ENCODE data around the gene LHPP. TPM values are rescaled to one million over a fixed set of nuclear protein-coding genes. Genes with fewer than 3 reads are reported as not detected.

The LHPP gene
- total and polyA plus RNA-seq, 2 donors (not counting 1 experiment from before 2014, with no cell fraction given) = 10.2 to 15.6 TPM

DNA sequence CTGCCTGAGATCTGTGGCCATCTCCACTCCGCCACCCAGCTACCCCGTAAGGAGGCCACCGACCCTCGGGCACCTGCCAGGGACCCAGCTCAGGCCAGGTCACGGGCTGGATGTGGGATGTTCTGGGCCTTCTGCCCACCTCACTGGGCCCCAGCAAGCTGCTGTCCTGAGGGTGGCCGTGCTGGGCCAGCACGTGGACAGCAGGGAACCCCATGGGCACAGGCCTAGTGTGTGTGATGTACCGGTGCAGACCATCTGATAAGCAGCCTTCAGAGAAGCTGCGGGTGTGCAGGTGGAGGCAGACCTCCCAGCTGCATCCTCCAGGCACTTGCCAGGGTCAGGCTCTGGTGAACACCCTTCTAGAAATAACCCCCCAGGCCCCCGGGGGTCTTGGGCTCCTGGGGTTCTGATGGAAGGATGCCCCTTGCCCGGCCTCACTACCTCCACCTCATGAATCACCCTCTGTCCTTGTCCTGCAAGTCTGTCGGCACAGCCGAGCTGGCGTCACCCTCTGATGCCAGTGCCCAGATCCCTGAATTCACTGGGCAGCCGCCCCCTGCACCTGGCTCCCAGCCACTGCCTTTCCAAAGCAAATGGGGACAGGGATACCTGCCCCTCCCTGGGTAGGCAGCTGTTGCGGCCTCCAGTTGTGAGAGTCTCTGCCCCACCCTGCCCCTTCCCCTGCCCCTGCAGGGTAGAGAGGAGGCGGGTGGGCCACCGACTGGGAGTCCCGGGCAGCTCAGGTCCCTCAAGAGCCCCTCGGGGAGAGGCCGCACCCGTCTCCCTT, 142.8 kb downstream of the LHPP start:
- TF ChIP-seq, protein P1, sequence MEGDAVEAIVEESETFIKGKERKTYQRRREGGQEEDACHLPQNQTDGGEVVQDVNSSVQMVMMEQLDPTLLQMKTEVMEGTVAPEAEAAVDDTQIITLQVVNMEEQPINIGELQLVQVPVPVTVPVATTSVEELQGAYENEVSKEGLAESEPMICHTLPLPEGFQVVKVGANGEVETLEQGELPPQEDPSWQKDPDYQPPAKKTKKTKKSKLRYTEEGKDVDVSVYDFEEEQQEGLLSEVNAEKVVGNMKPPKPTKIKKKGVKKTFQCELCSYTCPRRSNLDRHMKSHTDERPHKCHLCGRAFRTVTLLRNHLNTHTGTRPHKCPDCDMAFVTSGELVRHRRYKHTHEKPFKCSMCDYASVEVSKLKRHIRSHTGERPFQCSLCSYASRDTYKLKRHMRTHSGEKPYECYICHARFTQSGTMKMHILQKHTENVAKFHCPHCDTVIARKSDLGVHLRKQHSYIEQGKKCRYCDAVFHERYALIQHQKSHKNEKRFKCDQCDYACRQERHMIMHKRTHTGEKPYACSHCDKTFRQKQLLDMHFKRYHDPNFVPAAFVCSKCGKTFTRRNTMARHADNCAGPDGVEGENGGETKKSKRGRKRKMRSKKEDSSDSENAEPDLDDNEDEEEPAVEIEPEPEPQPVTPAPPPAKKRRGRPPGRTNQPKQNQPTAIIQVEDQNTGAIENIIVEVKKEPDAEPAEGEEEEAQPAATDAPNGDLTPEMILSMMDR (conservative IDR thresholded peaks at IDR 0.05 in 1 of 2, IDR thresholded peaks at IDR 0.05 in 1 of 2; ENCODE audit: low read depth in 1 of 2, low read length in 2 of 2) = no peak
- TF ChIP-seq EZH2 (IDR thresholded peaks at IDR 0.05; ENCODE audit: low read length, missing control alignments) = no peak
- Histone ChIP-seq H3K9me3 (ENCODE audit: control insufficient read depth, insufficient read depth, low read depth, low read length) (no peaks in the 10 kb centered on the region), H3K79me2 (ENCODE audit: control insufficient read depth, insufficient read depth, low read length) (no peaks in the 10 kb centered on the region), H3K4me1 (ENCODE audit: control insufficient read depth, extremely low read depth, insufficient read depth, low read length) (no peaks in the 10 kb centered on the region), H3K27ac (ENCODE audit: insufficient read depth, low read length) (no peak overlapping the region), H2AFZ (ENCODE audit: low read length) (no peak overlapping the region), H3K36me3 (ENCODE audit: control insufficient read depth, insufficient read depth, low read length) (no peaks in the 10 kb centered on the region), H3K27me3 (ENCODE audit: control insufficient read depth, insufficient read depth, low read length) (no peaks in the 10 kb centered on the region), H3K9ac (ENCODE audit: insufficient read depth, low read length) (no peak overlapping the region), H3K4me2 (ENCODE audit: extremely low read depth, insufficient read depth, low read length) (no peak overlapping the region), H3K4me3 (replicated peaks in 1 of 4; ENCODE audit: control extremely low read depth in 1 of 4, insufficient read depth in 1 of 4, low read depth in 3 of 4, low read length in 4 of 4) (no peak overlapping the region), H4K20me1 (ENCODE audit: control insufficient read depth, extremely low read depth, insufficient read depth, low read length) (no peaks in the 10 kb centered on the region)
- DNase-seq (ENCODE audit: low read depth in 2 of 2) = no peak

DNA sequence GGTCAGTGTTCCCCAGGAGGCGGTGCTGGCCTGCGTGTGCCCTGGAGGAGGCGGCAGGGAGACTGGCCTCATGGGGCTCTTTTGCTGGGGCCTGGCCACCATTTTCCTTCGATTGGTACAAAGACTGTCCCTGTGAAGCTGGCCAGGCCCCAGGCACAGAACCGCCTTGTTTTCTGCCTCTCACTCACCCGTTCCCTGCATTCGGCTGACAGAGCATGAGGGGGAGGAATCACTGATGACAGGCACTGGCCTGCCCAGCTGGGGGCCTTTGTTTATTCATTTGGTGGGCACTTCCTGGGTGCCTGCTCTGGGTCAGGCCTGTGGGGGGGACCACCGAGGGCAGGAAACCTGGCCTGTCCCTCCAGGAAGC, 143.4 kb downstream of the LHPP start:
- no peak overlapping the region for H3K4me3 ChIP-seq (replicated peaks in 1 of 4; ENCODE audit: control extremely low read depth in 1 of 4, insufficient read depth in 1 of 4, low read depth in 3 of 4, low read length in 4 of 4)
- no peak overlapping the region for H2AFZ ChIP-seq (ENCODE audit: low read length)
- H3K9ac ChIP-seq (ENCODE audit: insufficient read depth, low read length) = no peak overlapping the region
- no peak for DNase-seq (ENCODE audit: low read depth in 2 of 2)
- H3K9me3 ChIP-seq (ENCODE audit: control insufficient read depth, insufficient read depth, low read depth, low read length) = no peaks in the 10 kb centered on the region
- no peak for TF ChIP-seq EZH2 (IDR thresholded peaks at IDR 0.05; ENCODE audit: low read length, missing control alignments)
- TF ChIP-seq, protein P1 (conservative IDR thresholded peaks at IDR 0.05 in 1 of 2, IDR thresholded peaks at IDR 0.05 in 1 of 2; ENCODE audit: low read depth in 1 of 2, low read length in 2 of 2) = no peak
- no peak overlapping the region for H3K27ac ChIP-seq (ENCODE audit: insufficient read depth, low read length)
- H3K27me3 ChIP-seq (ENCODE audit: control insufficient read depth, insufficient read depth, low read length) = no peaks in the 10 kb centered on the region
- H3K36me3 ChIP-seq (ENCODE audit: control insufficient read depth, insufficient read depth, low read length) = no peaks in the 10 kb centered on the region
- no peaks in the 10 kb centered on the region for H3K79me2 ChIP-seq (ENCODE audit: control insufficient read depth, insufficient read depth, low read length)
- H3K4me2 ChIP-seq (ENCODE audit: extremely low read depth, insufficient read depth, low read length) = no peak overlapping the region
- no peaks in the 10 kb centered on the region for H3K4me1 ChIP-seq (ENCODE audit: control insufficient read depth, extremely low read depth, insufficient read depth, low read length)
- no peaks in the 10 kb centered on the region for H4K20me1 ChIP-seq (ENCODE audit: control insufficient read depth, extremely low read depth, insufficient read depth, low read length)

DNA sequence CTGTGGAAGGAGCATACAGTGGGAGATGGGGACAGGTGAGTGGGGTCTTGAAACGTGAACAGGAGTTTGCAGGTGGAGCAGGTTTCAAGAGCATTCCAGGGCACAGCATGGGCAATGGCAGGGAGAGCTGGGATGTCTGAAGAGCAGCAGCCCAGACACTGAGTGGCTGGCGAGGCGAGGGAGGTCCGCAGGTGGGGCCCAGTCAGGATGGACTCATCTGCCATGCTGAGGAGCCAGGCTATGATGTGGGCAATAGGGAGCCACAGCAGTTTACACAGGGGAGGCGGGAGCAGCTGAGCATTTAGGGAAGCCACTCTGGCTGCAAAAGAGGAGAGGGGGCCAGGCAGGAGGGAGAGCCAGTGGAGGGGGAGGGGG, 143.8 kb downstream of the LHPP start:
- no peak overlapping the region for H3K4me2 ChIP-seq (ENCODE audit: extremely low read depth, insufficient read depth, low read length)
- no peak overlapping the region for H2AFZ ChIP-seq (ENCODE audit: low read length)
- H3K9me3 ChIP-seq (ENCODE audit: control insufficient read depth, insufficient read depth, low read depth, low read length) = no peaks in the 10 kb centered on the region
- DNase-seq (ENCODE audit: low read depth in 2 of 2) = no peak
- H3K27me3 ChIP-seq (ENCODE audit: control insufficient read depth, insufficient read depth, low read length) = no peaks in the 10 kb centered on the region
- H3K36me3 ChIP-seq (ENCODE audit: control insufficient read depth, insufficient read depth, low read length) = no peaks in the 10 kb centered on the region
- TF ChIP-seq, protein P1 (conservative IDR thresholded peaks at IDR 0.05 in 1 of 2, IDR thresholded peaks at IDR 0.05 in 1 of 2; ENCODE audit: low read depth in 1 of 2, low read length in 2 of 2) = no peak
- no peak for TF ChIP-seq EZH2 (IDR thresholded peaks at IDR 0.05; ENCODE audit: low read length, missing control alignments)
- H3K27ac ChIP-seq (ENCODE audit: insufficient read depth, low read length) = no peak overlapping the region
- H3K79me2 ChIP-seq (ENCODE audit: control insufficient read depth, insufficient read depth, low read length) = no peaks in the 10 kb centered on the region
- no peaks in the 10 kb centered on the region for H3K4me1 ChIP-seq (ENCODE audit: control insufficient read depth, extremely low read depth, insufficient read depth, low read length)
- no peak overlapping the region for H3K9ac ChIP-seq (ENCODE audit: insufficient read depth, low read length)
- no peak overlapping the region for H3K4me3 ChIP-seq (replicated peaks in 1 of 4; ENCODE audit: control extremely low read depth in 1 of 4, insufficient read depth in 1 of 4, low read depth in 3 of 4, low read length in 4 of 4)
- no peaks in the 10 kb centered on the region for H4K20me1 ChIP-seq (ENCODE audit: control insufficient read depth, extremely low read depth, insufficient read depth, low read length)
